Measurements from ENCODE around the gene ADCY9.
"Not testable (repeated sequence)": the region's sequence is repeated elsewhere in the genome, so short reads cannot be mapped to it uniquely, and the experiment has no call there.

ADCY9 gene

GRCh38 chr16:4036952-4037351 is 79.3 kb downstream of the ADCY9 start:
- not testable (repeated sequence) for DNase-seq

- no peak for DNase-seq
Measured at GRCh38 chr16:4034963-4035362, 81.3 kb downstream of the ADCY9 start.

GRCh38 chr16:4033951-4034350 is 82.3 kb downstream of the ADCY9 start:
- DNase-seq = no peak

- peak in 1 of 56 donors; percentile 11 for DNase-seq
Measured at GRCh38 chr16:4032768-4033167, 83.5 kb downstream of the ADCY9 start.

- DNase-seq = no peak
Measured at GRCh38 chr16:4028144-4028543, 88.1 kb downstream of the ADCY9 start.

GRCh38 chr16:4026854-4027253 is 89.4 kb downstream of the ADCY9 start:
- no peak for DNase-seq

GRCh38 chr16:4025428-4025827 is 90.8 kb downstream of the ADCY9 start:
- DNase-seq = no peak

- DNase-seq = no peak
Measured at GRCh38 chr16:4021916-4022315, 94.3 kb downstream of the ADCY9 start.

GRCh38 chr16:4021070-4021779 is 95.0 kb downstream of the ADCY9 start:
- no peak for DNase-seq

GRCh38 chr16:4019371-4019791 is 96.9 kb downstream of the ADCY9 start:
- peak in 2 of 56 donors; percentile 14 to 17 for DNase-seq

GRCh38 chr16:4018391-4018790 is 97.9 kb downstream of the ADCY9 start:
- DNase-seq = no peak

GRCh38 chr16:4017807-4018206 is 98.4 kb downstream of the ADCY9 start:
- DNase-seq = no peak

- DNase-seq = no peak
Measured at GRCh38 chr16:4016658-4017057, 99.6 kb downstream of the ADCY9 start.

- no peak for DNase-seq
Measured at GRCh38 chr16:4016005-4016352, 100.3 kb downstream of the ADCY9 start.

- DNase-seq = no peak
Measured at GRCh38 chr16:4015275-4016004, 100.8 kb downstream of the ADCY9 start.

- DNase-seq = no peak
Measured at GRCh38 chr16:4011940-4012629, 104.2 kb downstream of the ADCY9 start.

- DNase-seq = no peak
Measured at GRCh38 chr16:4011225-4011939, 104.9 kb downstream of the ADCY9 start.

GRCh38 chr16:4010225-4011158 is 105.8 kb downstream of the ADCY9 start:
- no peak for DNase-seq

GRCh38 chr16:4009177-4009576 is 107.1 kb downstream of the ADCY9 start:
- no peak for DNase-seq

GRCh38 chr16:4008116-4008515 is 108.1 kb downstream of the ADCY9 start:
- no peak for DNase-seq
